GM12875 (cell line): Measurements from ENCODE around the gene WT1.

Experiments used
- H3K4me3 ChIP-seq: one replicate; pipeline ENCODE4 v1.5.1; 2011; ENCODE audit warnings: low read depth, low read length, control low read depth
- TF ChIP-seq, protein P1 (sequence below): IDR thresholded peaks from 2 replicates; pipeline ENCODE4 v1.5.1; 2011; ENCODE audit warnings: low read depth, mild to moderate bottlenecking, control low read depth, inconsistent platforms, low read length, moderate library complexity, borderline replicate concordance; ENCODE audit not compliant: insufficient read depth

The WT1 gene

DNA sequence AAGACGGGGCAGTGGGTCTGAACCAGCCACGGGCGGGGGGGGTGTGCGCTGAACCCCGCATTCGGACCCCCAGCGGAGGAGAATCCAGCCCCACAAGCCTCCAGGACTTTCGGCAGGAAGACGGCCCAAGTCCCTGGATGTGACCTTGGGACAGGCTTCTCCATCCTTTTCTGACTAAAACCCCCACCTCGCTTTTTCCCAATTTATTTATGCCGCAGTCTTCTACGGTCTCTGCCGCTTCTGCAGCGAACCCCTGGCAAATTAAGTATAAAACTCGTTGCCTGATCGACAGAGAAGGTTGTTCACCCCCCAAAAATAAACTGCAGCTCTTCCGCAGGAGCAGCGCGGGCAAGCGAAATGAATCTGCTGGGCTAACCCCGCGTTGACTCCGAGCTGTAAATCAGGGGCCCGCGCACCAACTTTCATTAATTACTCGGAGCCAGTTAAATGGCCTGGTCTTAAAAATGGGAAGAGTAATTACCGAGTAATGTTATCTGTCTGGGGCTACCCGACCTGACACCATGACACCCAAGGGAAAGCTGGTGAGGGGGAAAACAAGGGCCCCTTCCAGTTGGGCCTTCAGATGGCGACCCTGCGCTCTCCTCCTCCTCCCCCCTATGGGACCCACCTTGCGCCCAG is 6.6 kb downstream of the WT1 start:
- no peak overlapping the region for H3K4me3 ChIP-seq
- TF ChIP-seq, protein P1, sequence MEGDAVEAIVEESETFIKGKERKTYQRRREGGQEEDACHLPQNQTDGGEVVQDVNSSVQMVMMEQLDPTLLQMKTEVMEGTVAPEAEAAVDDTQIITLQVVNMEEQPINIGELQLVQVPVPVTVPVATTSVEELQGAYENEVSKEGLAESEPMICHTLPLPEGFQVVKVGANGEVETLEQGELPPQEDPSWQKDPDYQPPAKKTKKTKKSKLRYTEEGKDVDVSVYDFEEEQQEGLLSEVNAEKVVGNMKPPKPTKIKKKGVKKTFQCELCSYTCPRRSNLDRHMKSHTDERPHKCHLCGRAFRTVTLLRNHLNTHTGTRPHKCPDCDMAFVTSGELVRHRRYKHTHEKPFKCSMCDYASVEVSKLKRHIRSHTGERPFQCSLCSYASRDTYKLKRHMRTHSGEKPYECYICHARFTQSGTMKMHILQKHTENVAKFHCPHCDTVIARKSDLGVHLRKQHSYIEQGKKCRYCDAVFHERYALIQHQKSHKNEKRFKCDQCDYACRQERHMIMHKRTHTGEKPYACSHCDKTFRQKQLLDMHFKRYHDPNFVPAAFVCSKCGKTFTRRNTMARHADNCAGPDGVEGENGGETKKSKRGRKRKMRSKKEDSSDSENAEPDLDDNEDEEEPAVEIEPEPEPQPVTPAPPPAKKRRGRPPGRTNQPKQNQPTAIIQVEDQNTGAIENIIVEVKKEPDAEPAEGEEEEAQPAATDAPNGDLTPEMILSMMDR, result no peak

DNA sequence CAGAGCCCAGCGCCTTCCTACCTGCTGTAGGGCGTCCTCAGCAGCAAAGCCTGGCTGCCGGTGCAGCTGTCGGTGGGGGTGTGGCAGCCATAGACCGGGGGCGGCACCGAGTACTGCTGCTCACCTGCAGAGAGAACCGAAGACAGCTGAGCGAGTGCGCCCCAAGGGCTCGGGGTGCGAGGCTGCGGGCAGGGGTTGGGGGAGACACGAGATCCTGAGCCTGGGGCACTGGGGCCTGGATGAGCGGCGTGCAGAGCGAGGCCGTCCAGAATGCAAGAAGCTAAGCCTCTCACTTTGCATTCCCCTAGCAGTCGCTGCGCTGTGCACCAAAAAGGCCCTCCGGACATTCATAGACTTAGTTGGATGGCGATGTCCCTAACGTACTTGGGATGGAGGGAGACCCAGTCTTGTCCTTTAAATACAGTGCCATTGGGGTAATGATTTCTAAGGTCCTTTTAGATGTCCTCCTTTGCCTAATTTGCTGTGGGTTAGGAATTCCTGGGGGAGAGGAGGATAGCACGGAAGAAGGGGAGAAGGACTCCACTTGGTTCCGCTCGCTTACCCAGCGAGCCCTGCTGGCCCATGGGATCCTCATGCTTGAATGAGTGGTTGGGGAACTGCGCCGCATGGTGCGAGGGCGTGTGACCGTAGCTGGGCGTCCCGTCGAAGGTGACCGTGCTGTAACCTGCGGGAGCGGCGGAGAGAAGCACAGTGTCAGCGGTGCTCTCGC is 7.2 kb downstream of the WT1 start:
- H3K4me3 ChIP-seq, result no peak overlapping the region
- TF ChIP-seq, protein P1, result no peak

DNA sequence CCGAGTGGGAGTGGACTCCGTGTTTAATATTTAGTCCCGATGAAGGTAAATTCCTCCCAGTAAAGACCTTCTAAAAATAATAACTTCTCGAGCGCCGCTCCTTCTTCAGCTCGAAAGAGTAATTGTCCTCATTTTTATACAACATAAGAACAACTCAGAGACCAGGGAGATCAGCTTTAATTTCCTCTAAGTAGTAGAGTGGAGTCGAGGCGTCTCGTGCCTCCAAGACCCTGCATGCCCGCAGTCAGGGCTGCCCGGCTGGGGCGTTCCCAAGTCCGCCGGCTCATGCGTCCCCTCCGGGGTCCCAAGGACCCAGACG is 7.8 kb downstream of the WT1 start:
- TF ChIP-seq, protein P1, result no peak
- H3K4me3 ChIP-seq, result no peak overlapping the region

DNA sequence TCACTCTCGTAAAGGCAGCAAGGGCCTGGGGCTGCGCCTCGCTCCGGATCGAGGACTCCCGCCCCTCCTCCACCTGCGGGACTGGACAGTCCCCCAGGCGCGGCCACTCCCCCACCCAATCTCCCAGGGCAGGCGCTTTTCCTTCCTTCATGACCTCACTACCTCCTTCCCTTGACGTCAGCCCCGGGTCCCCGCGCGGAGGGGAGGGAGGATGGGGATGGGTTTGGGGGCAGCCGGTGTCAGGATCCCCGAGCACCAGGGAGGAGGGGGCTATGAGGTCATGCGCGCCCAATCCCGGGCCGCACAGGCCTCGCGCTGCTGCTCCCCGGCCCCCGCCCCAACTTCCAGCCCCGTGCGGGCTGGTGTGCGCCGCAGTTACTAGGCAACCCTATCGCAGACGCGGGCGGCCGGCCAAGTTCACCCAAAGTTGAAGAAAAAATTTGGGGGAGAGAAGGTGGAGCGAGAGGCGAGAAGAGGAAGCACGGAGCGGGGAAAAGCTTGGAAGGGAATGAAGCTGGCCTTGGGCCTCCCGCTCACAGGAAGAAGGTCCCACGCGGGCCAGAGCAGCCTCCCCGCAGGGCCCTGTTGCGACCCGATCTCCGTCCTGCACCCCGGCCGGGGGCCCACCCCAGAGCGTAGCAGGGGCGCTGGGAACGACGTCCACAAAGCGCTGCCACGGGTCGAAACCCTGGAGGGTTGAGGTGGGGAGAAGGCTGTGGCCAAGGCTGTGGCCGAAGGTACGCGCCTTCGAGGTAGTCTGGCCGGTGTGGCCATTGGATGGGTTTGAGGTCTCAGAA is 8.3 kb downstream of the WT1 start:
- H3K4me3 ChIP-seq, result no peak overlapping the region
- TF ChIP-seq, protein P1, result no peak

DNA sequence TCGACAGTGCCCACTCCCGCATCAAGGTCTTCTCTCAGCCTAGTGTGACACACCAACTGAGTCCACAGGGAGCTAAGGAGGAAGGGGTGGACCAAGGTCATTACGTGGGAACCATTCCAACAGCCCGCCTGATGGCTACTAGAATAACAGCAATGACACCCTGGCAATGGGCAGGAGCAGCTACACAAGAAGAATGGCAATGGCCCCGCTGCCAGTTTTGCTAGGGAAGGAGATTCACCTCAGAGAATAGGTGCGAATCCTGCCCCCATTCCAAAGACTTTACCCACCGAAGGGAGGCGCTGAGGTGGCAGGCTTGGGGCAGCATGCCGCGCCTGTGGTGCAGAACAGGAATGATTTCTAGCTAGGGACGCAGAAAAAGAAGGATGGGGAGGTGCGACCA is 9.1 kb downstream of the WT1 start:
- H3K4me3 ChIP-seq, result no peak overlapping the region
- TF ChIP-seq, protein P1, result no peak

DNA sequence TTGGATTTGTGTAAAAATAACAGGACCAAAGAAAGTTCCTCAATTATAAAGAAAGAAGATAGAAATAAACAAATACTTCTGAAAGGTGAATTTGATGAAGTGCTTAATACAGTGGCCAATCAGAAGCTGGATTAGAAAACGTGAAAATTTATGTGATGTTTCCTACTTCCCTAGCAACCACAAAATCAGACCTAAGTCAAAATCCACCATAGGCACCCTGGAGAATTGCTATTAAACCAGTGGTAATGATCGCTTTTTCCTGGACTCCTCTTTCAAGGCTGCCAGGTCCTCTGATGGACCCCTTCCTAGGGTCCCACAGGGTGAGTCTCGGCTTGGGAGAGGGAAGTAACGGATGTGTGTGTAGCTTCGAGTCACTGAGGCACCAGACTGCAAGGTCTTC is 9.6 kb downstream of the WT1 start:
- no peak overlapping the region for H3K4me3 ChIP-seq
- TF ChIP-seq, protein P1, result no peak
